Measurements from ENCODE around the gene BBC3. TPM values are rescaled to one million over a fixed set of nuclear protein-coding genes. Genes with fewer than 3 reads are reported as not detected.
"Not testable (repeated sequence)": the region's sequence is repeated elsewhere in the genome, so short reads cannot be mapped to it uniquely, and the experiment has no call there.

Gene BBC3, protein sequence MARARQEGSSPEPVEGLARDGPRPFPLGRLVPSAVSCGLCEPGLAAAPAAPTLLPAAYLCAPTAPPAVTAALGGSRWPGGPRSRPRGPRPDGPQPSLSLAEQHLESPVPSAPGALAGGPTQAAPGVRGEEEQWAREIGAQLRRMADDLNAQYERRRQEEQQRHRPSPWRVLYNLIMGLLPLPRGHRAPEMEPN
- 1 to 10 TPM; 2.9 to 9.3 (median 4.3) TPM for polyA plus RNA-seq
- long read RNA-seq, donor 1, partial matches to known transcripts, result 0 of 7 reads
- long read RNA-seq, donor 1, other reads (novel, unspliced or antisense), result 0 of 7 reads
- long read RNA-seq, donor 2, result 0 reads
- long read RNA-seq, donor 3, partial matches to known transcripts, result 5 of 9 reads
- long read RNA-seq, donor 3, other reads (novel, unspliced or antisense), result 0 of 9 reads
- long read RNA-seq, donor 4, result 0 reads
- long read RNA-seq, donor 5, partial matches to known transcripts, result 0 of 1 reads
- long read RNA-seq, donor 5, other reads (novel, unspliced or antisense), result 0 of 1 reads
- long read RNA-seq, donor 6, partial matches to known transcripts, result 0 of 2 reads
- long read RNA-seq, donor 6, other reads (novel, unspliced or antisense), result 0 of 2 reads
- long read RNA-seq, donor 7, transcript BBC3-206 (1 exons, 1,747 nt), result major isoform, 5 of 10 reads
- long read RNA-seq, donor 7, transcript BBC3-203 (4 exons, 1,838 nt), result major isoform, 5 of 10 reads
- long read RNA-seq, donor 7, partial matches to known transcripts, result 0 of 10 reads
- long read RNA-seq, donor 7, other reads (novel, unspliced or antisense), result 0 of 10 reads
- long read RNA-seq, donor 8, result 0 reads
- long read RNA-seq, donor 9, result 0 reads
- long read RNA-seq, donor 10, partial matches to known transcripts, result 0 of 5 reads
- long read RNA-seq, donor 10, other reads (novel, unspliced or antisense), result 0 of 5 reads

DNA sequence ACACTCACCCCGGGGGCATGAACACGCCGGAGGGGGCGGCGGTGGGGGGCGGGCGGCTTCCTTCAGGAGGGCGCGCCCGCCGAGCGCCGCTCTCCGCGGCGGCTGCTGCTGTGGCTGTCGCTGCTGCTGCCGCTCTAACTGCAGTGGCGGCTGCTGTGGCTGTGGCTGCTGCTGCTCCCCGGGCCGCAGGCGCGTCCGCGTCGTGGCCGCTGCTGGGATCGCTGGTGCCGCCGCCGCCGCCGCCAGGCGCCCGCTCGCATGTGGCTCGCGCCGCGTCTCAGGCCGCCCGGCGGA lies at the start of gene BBC3:
TSS of gene BBC3 (minus strand) at position 279 of the 294 bp plus-strand sequence. CDS start 2,768 bp downstream, outside the sequence.
- WGBS, 3 donors, result 1 to 2% (median 1%) methylated on average over 23 to 43 of the region's 43 CpGs
- H3K27ac ChIP-seq (ENCODE audit: low read depth in 1 of 3, low read length in 2 of 3), result peak within 1 kb of the TSS; percentile 34 to 79 (median 70)

DNA sequence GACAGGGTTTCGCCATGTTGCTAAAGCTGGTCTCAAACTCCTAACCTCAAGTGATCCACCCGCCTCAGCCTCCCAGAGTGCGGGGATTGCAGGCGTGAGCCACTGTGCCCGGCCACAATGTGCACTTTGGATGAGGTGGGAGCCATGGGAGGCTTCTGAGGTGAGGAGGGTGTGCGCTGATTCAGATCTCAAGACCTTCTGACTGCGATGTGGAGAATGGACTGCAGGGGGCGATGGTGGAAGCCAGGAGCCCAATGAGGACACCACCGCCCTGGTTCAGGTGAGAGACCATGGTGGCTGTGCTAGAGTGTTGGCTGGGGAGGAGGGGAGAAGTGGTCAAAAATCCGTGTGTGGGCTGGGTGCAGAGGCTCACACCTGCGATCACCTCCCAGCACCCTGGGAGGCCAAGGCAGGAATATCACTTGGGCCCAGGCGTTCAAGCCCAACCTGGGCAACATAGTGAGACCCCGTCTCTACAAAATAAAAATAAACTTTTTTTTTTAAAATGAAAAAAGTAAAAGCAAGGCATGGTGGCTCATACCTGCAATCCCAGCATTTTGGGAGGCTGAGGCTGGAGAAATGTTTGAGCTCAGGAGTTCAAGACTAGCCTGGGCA lies 49.3 kb upstream of the BBC3 start:
- FAIRE-seq (no peak), DNase-seq (peak in 1 of 2 donors; percentile 36)
- H3K36me3 ChIP-seq (ENCODE audit: control insufficient read depth in 3 of 3, insufficient read depth in 2 of 3, low read depth in 1 of 3, low read length in 3 of 3), result peaks cover 0 to 12% (median 0%) of the 10 kb centered on the region in 3 donors
- peaks cover 0 to 12% (median 0%) of the 10 kb centered on the region in 3 donors for H3K4me1 ChIP-seq (ENCODE audit: control insufficient read depth in 3 of 3, insufficient read depth in 2 of 3, low read depth in 1 of 3, low read length in 2 of 3)
- WGBS, 3 donors, result 88 to 93% (median 89%) methylated on average over 13 of the region's 13 CpGs
- no peaks in the 10 kb centered on the region for H3K9me3 ChIP-seq (ENCODE audit: control insufficient read depth in 2 of 2, insufficient read depth in 1 of 2, low read depth in 1 of 2, low read length in 1 of 2)
- no peak overlapping the region for H3K4me3 ChIP-seq (ENCODE audit: low read depth in 1 of 3, low read length in 3 of 3)
- no peaks in the 10 kb centered on the region for H3K27me3 ChIP-seq (ENCODE audit: control insufficient read depth in 3 of 3, insufficient read depth in 3 of 3, low read length in 3 of 3)
- H3K27ac ChIP-seq (ENCODE audit: low read depth in 1 of 3, low read length in 2 of 3), result no peak overlapping the region

More for the DNA sequence above, at the start of gene BBC3:
- Histone ChIP-seq H3K36me3 (ENCODE audit: control insufficient read depth in 3 of 3, insufficient read depth in 2 of 3, low read depth in 1 of 3, low read length in 3 of 3) (no peaks in the 10 kb centered on the region), H3K9me3 (ENCODE audit: control insufficient read depth in 2 of 2, insufficient read depth in 1 of 2, low read depth in 1 of 2, low read length in 1 of 2) (no peaks in the 10 kb centered on the region), H3K4me1 (ENCODE audit: control insufficient read depth in 3 of 3, insufficient read depth in 2 of 3, low read depth in 1 of 3, low read length in 2 of 3) (peaks cover 7 to 35% (median 7%) of the 10 kb centered on the region in 3 donors), H3K27me3 (ENCODE audit: control insufficient read depth in 3 of 3, insufficient read depth in 3 of 3, low read length in 3 of 3) (peaks cover 0 to 24% (median 0%) of the 10 kb centered on the region in 3 donors), H3K4me3 (ENCODE audit: low read depth in 1 of 3, low read length in 3 of 3) (peak within 1 kb of the TSS; percentile 53 to 93 (median 77))
- DNase-seq, result no peak
- FAIRE-seq, result no peak

DNA sequence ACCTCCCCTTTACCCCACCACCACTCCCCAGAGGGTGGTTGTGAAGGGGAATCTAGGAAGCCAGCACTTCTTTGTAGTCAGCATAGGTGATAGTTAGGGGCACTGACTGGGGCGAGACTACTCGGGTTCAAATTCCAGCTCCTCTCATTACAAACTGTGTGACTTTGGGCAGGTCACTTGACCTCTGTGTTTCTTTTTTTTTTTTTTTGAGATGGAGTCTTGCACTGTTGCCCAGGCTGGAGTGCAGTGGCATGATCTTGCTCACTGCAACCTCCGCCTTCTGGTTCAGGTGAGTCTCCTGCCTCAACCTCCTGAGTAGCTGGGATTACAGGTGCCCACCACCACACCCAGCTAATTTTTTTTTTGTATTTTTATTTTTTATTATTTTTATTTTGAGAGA lies 45.5 kb upstream of the BBC3 start:
- not testable (repeated sequence) for FAIRE-seq; H3K4me3 ChIP-seq (ENCODE audit: low read depth in 1 of 3, low read length in 3 of 3); DNase-seq; H3K27me3 ChIP-seq (ENCODE audit: control insufficient read depth in 3 of 3, insufficient read depth in 3 of 3, low read length in 3 of 3); H3K9me3 ChIP-seq (ENCODE audit: control insufficient read depth in 2 of 2, insufficient read depth in 1 of 2, low read depth in 1 of 2, low read length in 1 of 2)
- 79 to 87% (median 80%) methylated on average over 3 of the region's 3 CpGs for WGBS, 3 donors
- H3K27ac ChIP-seq (ENCODE audit: low read depth in 1 of 3, low read length in 2 of 3), result peak overlapping the region in 1 of 3 donors; percentile 55
- H3K4me1 ChIP-seq (ENCODE audit: control insufficient read depth in 3 of 3, insufficient read depth in 2 of 3, low read depth in 1 of 3, low read length in 2 of 3), result peaks cover 0 to 22% (median 2%) of the 10 kb centered on the region in 3 donors
- peaks cover 0 to 22% (median under 1%) of the 10 kb centered on the region in 3 donors for H3K36me3 ChIP-seq (ENCODE audit: control insufficient read depth in 3 of 3, insufficient read depth in 2 of 3, low read depth in 1 of 3, low read length in 3 of 3)

GRCh38 chr19:47275791-47276461 lies 44.9 kb upstream of the BBC3 start:
- H3K4me3 ChIP-seq (ENCODE audit: low read depth in 1 of 3, low read length in 3 of 3), result peak overlapping the region in 1 of 3 donors; percentile 25
- WGBS, 3 donors, result 64 to 76% (median 71%) methylated on average over 13 of the region's 13 CpGs
- DNase-seq (no peak), FAIRE-seq (no peak)
- H3K9me3 ChIP-seq (ENCODE audit: control insufficient read depth in 2 of 2, insufficient read depth in 1 of 2, low read depth in 1 of 2, low read length in 1 of 2), result no peaks in the 10 kb centered on the region
- H3K27me3 ChIP-seq (ENCODE audit: control insufficient read depth in 3 of 3, insufficient read depth in 3 of 3, low read length in 3 of 3), result no peaks in the 10 kb centered on the region
- H3K4me1 ChIP-seq (ENCODE audit: control insufficient read depth in 3 of 3, insufficient read depth in 2 of 3, low read depth in 1 of 3, low read length in 2 of 3), result peaks cover 0 to 22% (median 2%) of the 10 kb centered on the region in 3 donors
- H3K27ac ChIP-seq (ENCODE audit: low read depth in 1 of 3, low read length in 2 of 3), result peak overlapping the region in 1 of 3 donors; percentile 55
- peaks cover 0 to 28% (median 3%) of the 10 kb centered on the region in 3 donors for H3K36me3 ChIP-seq (ENCODE audit: control insufficient read depth in 3 of 3, insufficient read depth in 2 of 3, low read depth in 1 of 3, low read length in 3 of 3)

GRCh38 chr19:47274891-47275761 lies 44.1 kb upstream of the BBC3 start:
- H3K4me1 ChIP-seq (ENCODE audit: control insufficient read depth in 3 of 3, insufficient read depth in 2 of 3, low read depth in 1 of 3, low read length in 2 of 3), result peaks cover 0 to 22% (median 2%) of the 10 kb centered on the region in 3 donors
- peak overlapping the region in 1 of 3 donors; percentile 55 for H3K27ac ChIP-seq (ENCODE audit: low read depth in 1 of 3, low read length in 2 of 3)
- no peaks in the 10 kb centered on the region for H3K9me3 ChIP-seq (ENCODE audit: control insufficient read depth in 2 of 2, insufficient read depth in 1 of 2, low read depth in 1 of 2, low read length in 1 of 2)
- DNase-seq, result no peak
- peak overlapping the region; percentile 25 to 63 (median 52) for H3K4me3 ChIP-seq (ENCODE audit: low read depth in 1 of 3, low read length in 3 of 3)
- WGBS, 3 donors, result 7 to 19% (median 14%) methylated on average over 34 to 82 of the region's 82 CpGs
- peaks cover 0 to 36% (median 4%) of the 10 kb centered on the region in 3 donors for H3K36me3 ChIP-seq (ENCODE audit: control insufficient read depth in 3 of 3, insufficient read depth in 2 of 3, low read depth in 1 of 3, low read length in 3 of 3)
- FAIRE-seq, result no peak
- H3K27me3 ChIP-seq (ENCODE audit: control insufficient read depth in 3 of 3, insufficient read depth in 3 of 3, low read length in 3 of 3), result no peaks in the 10 kb centered on the region

GRCh38 chr19:47274071-47274890 lies 43.3 kb upstream of the BBC3 start, which contains the start of gene INAFM1:
INAFM1 (plus strand) TSS chr19:47274885; CDS start chr19:47274920, 35 bp downstream.
- Histone ChIP-seq H3K27me3 (ENCODE audit: control insufficient read depth in 3 of 3, insufficient read depth in 3 of 3, low read length in 3 of 3) (no peaks in the 10 kb centered on the region), H3K36me3 (ENCODE audit: control insufficient read depth in 3 of 3, insufficient read depth in 2 of 3, low read depth in 1 of 3, low read length in 3 of 3) (peaks cover 0 to 45% (median 5%) of the 10 kb centered on the region in 3 donors), H3K4me1 (ENCODE audit: control insufficient read depth in 3 of 3, insufficient read depth in 2 of 3, low read depth in 1 of 3, low read length in 2 of 3) (peaks cover 0 to 22% (median 2%) of the 10 kb centered on the region in 3 donors), H3K4me3 (ENCODE audit: low read depth in 1 of 3, low read length in 3 of 3) (peak within 1 kb of the TSS; percentile 53 to 83 (median 74)), H3K27ac (ENCODE audit: low read depth in 1 of 3, low read length in 2 of 3) (peak within 1 kb of the TSS; percentile 97 to 98 (median 97)), H3K9me3 (ENCODE audit: control insufficient read depth in 2 of 2, insufficient read depth in 1 of 2, low read depth in 1 of 2, low read length in 1 of 2) (no peaks in the 10 kb centered on the region)
- DNase-seq (peak; percentile 95 to 97), FAIRE-seq (no peak)
- 1% methylated on average over 43 to 72 of the region's 72 CpGs for WGBS, 3 donors

Data from small intestine (tissue), 16 donors.